ENCODE results near the gene NPC1L1.

DNA sequence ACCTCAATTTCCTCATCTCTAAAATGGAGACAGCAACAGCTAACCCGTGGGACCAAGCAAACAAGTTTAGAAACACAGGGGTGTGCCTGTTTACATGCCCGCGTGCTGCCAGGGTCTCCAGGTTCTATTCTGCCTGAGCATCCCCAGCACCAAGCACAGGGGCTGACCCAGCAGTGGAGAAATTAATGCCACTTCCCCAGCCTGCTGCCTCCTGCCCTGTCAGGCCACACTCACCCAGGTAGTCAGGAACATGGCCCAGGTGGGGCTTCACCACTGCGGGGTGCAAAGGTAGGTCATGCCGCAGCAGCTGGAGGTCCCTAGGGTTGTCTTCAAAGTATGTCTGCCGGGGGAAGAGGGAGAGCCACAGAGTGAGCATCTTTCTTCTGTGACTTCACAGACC is 26.8 kb upstream of the NPC1L1 start:
- TF ChIP-seq POLR2A (IDR thresholded peaks at IDR 0.05) = no peak
- TF ChIP-seq, protein P1, sequence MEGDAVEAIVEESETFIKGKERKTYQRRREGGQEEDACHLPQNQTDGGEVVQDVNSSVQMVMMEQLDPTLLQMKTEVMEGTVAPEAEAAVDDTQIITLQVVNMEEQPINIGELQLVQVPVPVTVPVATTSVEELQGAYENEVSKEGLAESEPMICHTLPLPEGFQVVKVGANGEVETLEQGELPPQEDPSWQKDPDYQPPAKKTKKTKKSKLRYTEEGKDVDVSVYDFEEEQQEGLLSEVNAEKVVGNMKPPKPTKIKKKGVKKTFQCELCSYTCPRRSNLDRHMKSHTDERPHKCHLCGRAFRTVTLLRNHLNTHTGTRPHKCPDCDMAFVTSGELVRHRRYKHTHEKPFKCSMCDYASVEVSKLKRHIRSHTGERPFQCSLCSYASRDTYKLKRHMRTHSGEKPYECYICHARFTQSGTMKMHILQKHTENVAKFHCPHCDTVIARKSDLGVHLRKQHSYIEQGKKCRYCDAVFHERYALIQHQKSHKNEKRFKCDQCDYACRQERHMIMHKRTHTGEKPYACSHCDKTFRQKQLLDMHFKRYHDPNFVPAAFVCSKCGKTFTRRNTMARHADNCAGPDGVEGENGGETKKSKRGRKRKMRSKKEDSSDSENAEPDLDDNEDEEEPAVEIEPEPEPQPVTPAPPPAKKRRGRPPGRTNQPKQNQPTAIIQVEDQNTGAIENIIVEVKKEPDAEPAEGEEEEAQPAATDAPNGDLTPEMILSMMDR (IDR thresholded peaks at IDR 0.05) = no peak

All from esophagus squamous epithelium (tissue), 4 donors.